ENCODE results near the gene ZNF740.
"Not testable (repeated sequence)": the region's sequence is repeated elsewhere in the genome, so short reads cannot be mapped to it uniquely, and the experiment has no call there.

The ZNF740 gene

DNA sequence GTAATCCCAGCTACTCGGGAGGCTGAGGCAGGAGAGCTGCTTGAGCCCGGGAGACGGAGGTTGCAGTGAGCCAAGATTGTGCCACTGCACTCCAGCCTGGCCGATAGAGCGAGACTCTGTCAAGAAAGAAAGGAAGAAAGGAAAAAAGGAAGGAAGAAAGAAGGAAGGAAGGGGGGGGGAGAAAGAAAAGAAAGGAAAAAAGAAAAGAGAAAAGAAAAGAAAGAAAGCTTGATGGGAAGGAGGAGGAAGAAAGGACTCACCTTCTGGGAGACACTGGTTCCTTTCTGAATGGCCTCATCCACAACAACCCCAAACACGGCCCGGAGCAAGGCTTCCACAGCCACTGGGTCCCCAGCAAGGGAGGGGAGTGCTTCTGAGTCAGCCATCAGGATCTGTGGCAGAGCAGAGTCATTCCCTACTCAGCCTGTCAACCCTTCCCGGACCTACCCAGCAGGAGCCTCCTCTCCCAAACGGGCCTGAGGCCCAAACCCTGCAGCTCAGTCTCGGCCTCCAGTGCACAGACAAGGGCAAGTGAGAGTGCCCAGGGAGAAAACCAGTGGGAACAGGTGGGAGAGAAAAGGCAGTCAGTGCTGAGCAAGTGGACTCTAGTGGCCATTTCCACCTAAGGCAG, 7.3 kb upstream of the ZNF740 start:
- DNase-seq (ENCODE audit: low read depth): no peak

DNA sequence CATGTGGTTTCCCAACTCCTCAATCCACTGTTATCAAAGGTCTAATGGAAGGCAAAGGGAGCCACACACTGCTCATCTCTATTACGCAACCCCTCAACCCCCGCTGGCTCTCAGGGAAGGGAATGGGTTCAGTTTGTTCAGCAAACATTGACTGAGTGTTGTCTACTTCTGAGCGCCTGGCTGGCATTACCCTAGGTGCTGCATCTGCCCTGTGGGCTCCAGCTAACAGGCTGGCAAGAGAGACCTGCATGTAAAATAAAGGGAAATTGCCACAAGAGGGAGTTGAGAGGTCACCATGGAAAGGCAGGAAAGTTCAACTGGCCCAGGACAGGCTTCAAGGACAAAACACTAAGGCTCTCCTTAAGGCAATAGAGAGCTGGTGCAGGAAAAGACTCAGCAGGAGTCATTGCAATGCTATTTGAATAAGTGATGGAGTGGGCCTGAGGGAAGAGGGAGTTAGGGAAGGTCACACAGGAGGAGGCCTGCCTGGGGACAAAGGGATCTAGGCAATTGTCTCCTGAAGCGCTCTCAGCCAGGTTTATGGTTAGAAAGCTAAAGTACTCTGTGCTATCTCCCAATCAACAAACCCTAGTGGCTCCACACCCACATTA, 5.5 kb upstream of the ZNF740 start:
- no peak for DNase-seq (ENCODE audit: low read depth)

- no peak for DNase-seq (ENCODE audit: low read depth)
Measured at GRCh38 chr12:53176750-53177149, 3.8 kb upstream of the ZNF740 start.

DNA sequence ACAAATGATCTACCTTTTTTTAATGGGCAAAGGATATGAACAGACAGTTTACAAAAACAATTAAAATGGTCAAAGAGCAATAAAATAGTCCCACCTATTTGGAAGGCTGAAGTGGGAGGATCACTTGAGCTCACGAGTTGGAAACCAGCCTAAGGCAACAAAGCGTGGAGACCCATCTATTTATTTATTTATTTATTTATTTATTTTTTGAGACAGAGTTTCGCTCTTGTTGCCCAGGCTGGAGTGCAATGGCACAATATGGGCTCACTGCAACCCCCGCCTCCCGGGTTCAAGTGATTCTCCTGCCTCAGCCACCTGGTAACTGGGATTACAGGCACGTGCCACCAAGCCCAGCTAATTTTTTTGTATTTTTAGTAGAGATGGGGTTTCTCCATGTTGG, 3.1 kb upstream of the ZNF740 start:
- DNase-seq (ENCODE audit: low read depth): not testable (repeated sequence)

- DNase-seq (ENCODE audit: low read depth): not testable (repeated sequence)
Measured at GRCh38 chr12:53178803-53179202, 1.7 kb upstream of the ZNF740 start.

DNA sequence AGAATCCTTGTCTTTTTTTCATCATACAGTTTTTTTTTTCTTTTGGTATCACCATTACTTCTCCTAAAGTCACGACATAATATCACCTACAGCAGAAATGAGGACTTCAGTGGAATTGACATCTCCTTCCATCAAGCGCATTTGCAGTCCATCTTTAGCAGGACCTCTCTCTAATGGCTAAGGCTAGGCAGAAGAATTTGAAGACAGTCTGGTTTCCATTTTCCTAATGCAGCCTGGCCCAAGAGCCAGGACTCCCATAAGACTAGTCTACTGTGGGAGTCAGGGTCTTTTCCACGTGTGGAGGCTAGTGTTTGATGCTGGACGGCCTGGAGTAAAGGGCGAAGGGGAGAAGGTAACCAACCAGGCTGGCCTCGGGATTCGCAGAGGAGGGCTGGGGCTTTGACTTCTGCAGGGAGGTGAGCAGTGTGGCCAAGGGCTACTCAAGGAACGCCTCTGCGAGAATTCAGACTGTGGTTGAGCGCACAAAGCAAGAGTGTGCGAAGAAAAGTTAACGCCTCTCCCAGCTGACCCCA, 769 bp upstream of the ZNF740 start:
- DNase-seq (ENCODE audit: low read depth): no peak

GRCh38 chr12:53180931-53181645, 566 bp downstream of the ZNF740 start:
- DNase-seq (ENCODE audit: low read depth): peak; percentile 61

GRCh38 chr12:53181935-53182334, 1.4 kb downstream of the ZNF740 start:
- no peak for DNase-seq (ENCODE audit: low read depth)

DNA sequence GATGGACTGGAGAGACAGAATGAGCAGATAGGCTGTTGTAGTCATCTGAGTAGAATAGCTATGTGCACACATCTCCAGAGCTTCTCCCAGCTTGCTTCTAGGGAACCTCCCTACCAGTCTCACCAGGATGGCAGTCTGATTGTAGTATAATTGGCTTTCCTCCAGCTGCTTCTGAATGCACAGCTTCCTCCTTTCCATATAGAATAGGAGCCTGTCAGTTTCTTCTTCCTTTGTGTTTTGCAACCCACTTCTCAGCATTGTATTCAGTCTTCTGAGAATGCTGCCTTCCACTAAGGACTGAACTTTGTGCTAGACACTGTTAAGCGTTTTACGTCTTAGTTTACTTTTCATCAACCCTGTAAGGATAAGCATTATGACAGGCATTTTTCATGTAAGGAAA, 2.4 kb downstream of the ZNF740 start:
- DNase-seq (ENCODE audit: low read depth): no peak

DNA sequence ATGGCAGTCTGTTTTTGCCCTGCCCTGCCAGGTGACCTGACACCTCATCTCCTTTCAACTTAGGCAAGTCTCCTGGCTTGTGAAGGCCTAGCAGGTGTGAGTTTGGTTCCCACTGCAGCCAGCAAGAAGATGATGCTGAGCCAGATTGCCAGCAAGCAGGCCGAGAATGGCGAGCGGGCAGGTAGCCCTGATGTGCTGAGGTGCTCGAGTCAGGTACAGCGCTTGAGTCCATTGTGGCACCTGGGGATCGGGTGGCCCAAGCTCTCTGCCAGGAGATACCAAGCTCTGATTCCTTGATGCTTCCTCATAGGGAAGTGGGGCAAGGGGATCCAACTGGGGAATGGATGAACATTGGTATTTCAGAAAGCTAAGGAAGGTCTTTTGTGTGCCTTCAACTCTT, 4.3 kb downstream of the ZNF740 start:
- no peak for DNase-seq (ENCODE audit: low read depth)

GRCh38 chr12:53185582-53186153, 5.1 kb downstream of the ZNF740 start:
- no peak for DNase-seq (ENCODE audit: low read depth)

GRCh38 chr12:53186745-53187144, 6.2 kb downstream of the ZNF740 start:
- no peak for DNase-seq (ENCODE audit: low read depth)

GRCh38 chr12:53187145-53187899, 6.8 kb downstream of the ZNF740 start:
- no peak for DNase-seq (ENCODE audit: low read depth)

GRCh38 chr12:53190108-53190729, 9.7 kb downstream of the ZNF740 start:
- DNase-seq (ENCODE audit: low read depth): no peak

- DNase-seq (ENCODE audit: low read depth): no peak
Measured at GRCh38 chr12:53191096-53191884, 10.8 kb downstream of the ZNF740 start.

DNA sequence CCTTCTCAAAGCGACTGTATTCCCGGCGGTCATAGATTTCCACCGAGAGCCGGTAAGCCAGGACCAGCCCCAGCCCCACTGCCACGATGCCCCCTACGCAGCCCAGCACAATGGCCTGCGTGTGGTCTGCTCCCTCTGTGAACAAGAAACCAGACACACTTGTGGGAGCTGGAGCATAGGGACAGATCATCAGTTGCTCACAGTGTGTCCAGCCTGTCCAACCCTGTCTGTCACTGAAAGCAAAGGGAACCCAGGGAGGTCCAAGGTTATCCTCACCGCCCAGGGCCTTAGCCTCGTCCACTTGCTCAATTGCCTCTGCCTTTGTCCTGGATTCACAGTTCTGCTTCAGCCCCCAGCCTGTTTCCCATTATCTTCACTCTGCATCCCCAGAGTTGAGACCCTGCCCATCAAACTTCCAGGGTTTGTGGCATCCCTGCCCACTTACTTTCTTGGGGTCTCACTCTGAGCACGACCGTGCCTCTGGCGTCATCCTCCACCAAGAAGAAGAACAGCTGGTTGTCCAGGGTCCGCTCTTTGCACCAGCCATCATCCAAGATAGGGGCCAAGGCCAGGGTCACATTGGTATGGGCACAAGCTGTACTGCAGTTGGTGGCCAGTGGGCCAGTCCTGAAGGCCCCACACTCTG, 11.5 kb downstream of the ZNF740 start:
- DNase-seq (ENCODE audit: low read depth): no peak

DNA sequence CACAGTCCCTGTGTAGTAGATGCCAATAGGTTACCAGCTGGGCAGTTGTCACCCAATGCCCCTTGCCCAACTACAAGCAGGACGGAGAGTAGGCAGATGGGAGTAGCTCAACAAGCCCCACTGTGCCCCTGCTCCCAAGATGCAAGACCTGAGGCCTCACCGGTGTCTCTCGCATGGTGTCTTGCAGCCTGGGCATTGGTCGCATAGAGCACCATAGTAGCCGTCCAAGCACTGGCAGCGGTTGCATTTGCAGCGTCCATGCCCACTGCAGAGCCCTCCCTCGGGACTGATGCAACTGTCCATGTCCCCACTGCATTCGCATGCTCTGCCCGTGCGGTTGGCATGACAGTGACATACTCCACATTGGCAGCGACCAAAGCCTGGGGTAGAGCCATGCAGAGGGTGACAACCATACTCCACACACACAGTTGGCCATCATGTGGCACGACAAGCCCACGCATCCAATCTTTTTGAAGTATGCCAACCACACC, 12.1 kb downstream of the ZNF740 start:
- DNase-seq (ENCODE audit: low read depth): no peak

- DNase-seq (ENCODE audit: low read depth): no peak
Measured at GRCh38 chr12:53193040-53193439, 12.5 kb downstream of the ZNF740 start.

DNA sequence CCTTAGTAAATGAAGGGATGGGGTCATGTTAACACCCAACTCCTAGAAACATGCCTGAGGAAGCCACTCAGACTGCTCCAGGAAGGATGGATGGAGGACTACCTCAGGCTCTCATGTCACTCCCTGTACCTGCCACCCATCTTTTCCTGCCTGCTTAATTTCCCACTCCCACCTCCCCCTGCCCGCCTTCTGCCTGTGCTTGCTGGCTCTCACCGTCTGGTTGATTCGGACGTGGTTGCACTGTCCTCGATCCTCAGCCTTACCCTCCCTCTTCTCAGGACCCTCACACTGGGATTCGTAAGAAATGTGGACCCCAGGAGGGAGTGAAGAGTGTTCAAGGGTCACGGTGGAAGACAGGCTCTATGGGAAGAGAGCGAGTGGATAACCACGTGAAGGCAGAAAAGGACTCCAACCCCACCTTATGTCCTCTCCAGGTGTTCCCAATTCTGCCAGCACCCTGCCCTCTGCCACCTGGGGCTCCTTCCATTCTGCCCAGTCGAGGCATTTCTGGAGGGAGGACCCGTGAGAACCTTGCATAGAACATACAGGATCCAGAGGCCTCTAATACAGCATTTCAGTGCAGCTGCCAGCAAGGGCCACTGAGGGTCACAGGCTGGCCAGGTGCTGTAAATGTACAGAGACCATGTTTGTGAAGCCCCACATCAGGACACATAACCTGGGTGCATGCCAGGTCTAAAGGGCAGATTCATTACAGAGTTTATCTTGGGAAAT, 13.6 kb downstream of the ZNF740 start:
- no peak for DNase-seq (ENCODE audit: low read depth)
